GM12801 (cell line): ENCODE results near the gene GOLGA8B.

Source experiments
- CTCF ChIP-seq: IDR thresholded peaks from one replicate; pipeline ENCODE4 v1.5.1; 2011; ENCODE audit warnings: control low read depth; ENCODE audit not compliant: insufficient read length; ENCODE audit errors: extremely low read depth

The GOLGA8B gene

GRCh38 chr15:34578283-34578674, 5.2 kb downstream of the GOLGA8B start:
- TF ChIP-seq CTCF = no peak
